ENCODE results near the gene AP2M1. TPM values are rescaled to one million over a fixed set of nuclear protein-coding genes. Genes with fewer than 3 reads are reported as not detected.
A peak's percentile ranks its signal among the peaks of the same experiment; 100 is the strongest.

The AP2M1 gene
- total RNA-seq, 4 donors from 2014 or later, result 258 to 397 (median 298) TPM

DNA sequence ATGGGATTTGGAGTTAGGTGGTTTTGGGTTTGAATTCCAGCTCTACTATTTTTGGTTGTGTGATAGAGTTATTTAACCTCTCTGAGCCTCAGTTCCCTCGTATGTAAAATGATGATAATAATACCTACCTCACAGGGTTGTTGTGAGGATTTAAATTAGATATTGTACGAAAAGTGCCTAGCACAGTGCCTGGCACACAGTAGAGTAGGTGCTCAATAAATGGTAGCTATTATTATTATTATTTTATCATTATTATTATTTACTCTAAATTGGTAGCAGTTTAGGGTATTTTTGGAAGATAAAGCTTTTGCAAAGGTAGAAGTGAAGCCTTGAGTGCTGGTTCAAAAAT, 1.3 kb upstream of the AP2M1 start:
- TF ChIP-seq EP300 (IDR thresholded peaks at IDR 0.05), result no peak
- TF ChIP-seq POLR2A (IDR thresholded peaks at IDR 0.05; ENCODE audit: low read depth), result no peak
- TF ChIP-seq, protein P1, sequence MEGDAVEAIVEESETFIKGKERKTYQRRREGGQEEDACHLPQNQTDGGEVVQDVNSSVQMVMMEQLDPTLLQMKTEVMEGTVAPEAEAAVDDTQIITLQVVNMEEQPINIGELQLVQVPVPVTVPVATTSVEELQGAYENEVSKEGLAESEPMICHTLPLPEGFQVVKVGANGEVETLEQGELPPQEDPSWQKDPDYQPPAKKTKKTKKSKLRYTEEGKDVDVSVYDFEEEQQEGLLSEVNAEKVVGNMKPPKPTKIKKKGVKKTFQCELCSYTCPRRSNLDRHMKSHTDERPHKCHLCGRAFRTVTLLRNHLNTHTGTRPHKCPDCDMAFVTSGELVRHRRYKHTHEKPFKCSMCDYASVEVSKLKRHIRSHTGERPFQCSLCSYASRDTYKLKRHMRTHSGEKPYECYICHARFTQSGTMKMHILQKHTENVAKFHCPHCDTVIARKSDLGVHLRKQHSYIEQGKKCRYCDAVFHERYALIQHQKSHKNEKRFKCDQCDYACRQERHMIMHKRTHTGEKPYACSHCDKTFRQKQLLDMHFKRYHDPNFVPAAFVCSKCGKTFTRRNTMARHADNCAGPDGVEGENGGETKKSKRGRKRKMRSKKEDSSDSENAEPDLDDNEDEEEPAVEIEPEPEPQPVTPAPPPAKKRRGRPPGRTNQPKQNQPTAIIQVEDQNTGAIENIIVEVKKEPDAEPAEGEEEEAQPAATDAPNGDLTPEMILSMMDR (IDR thresholded peaks at IDR 0.05), result no peak
- no peak for TF ChIP-seq POLR2AphosphoS5 (IDR thresholded peaks at IDR 0.05)
- no peak for DNase-seq (ENCODE audit: extremely low spot score)
- WGBS, result 94% methylated on average over 2 of the region's 2 CpGs
- Histone ChIP-seq H3K27me3 (no peaks in the 10 kb centered on the region), H3K36me3 (peaks cover 40 to 61% (median 55%) of the 10 kb centered on the region in 4 donors), H3K4me3 (no peak overlapping the region), H3K27ac (replicated peaks in 1 of 4) (peak overlapping the region; percentile 62 to 97 (median 82)), H3K4me1 (peaks cover 33 to 62% (median 56%) of the 10 kb centered on the region in 4 donors), H3K9me3 (no peaks in the 10 kb centered on the region)
- intact Hi-C loops (cut with DNase I), result no loop called here

GRCh38 chr3:184174284-184174645, 390 bp upstream of the AP2M1 start:
- intact Hi-C loops (cut with DNase I), result loop anchor here (2.0 kb wide), 1 partner anchor 39 kb away; the partner anchor contains the start of gene EIF2B5
- TF ChIP-seq, protein P1 (IDR thresholded peaks at IDR 0.05), result no peak
- TF ChIP-seq EP300 (IDR thresholded peaks at IDR 0.05) (no peak), POLR2AphosphoS5 (IDR thresholded peaks at IDR 0.05) (no peak), POLR2A (IDR thresholded peaks at IDR 0.05; ENCODE audit: low read depth) (no peak)
- peaks cover 47 to 61% (median 55%) of the 10 kb centered on the region in 4 donors for H3K36me3 ChIP-seq
- H3K4me3 ChIP-seq, result peak overlapping the region in 2 of 4 donors; percentile 99
- H3K27ac ChIP-seq (replicated peaks in 1 of 4), result peak overlapping the region; percentile 62 to 97 (median 82)
- WGBS, result 14% methylated on average over 4 of the region's 4 CpGs
- H3K4me1 ChIP-seq, result peaks cover 33 to 57% (median 54%) of the 10 kb centered on the region in 4 donors
- H3K27me3 ChIP-seq, result no peaks in the 10 kb centered on the region
- no peak for DNase-seq (ENCODE audit: extremely low spot score)
- no peaks in the 10 kb centered on the region for H3K9me3 ChIP-seq

DNA sequence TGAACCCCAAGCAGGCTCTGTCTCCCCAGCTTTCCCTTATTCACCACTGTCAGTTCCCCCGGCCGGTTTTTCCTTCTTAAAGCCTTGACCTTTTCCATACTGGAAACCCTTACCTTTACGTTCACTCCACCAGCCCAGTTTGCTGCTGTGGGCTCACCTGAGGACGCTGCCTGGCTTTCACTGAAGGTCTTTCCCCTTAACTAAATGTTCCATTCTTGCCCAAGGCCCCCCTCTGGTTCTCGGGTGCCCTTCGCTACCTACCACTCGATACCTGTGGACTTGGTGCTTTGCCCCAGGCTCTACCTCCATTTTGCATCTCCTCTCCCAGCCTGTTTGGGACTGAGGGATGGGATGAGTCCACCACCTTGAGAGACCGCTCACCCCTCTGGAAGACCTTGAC, 851 bp downstream of the AP2M1 start:
- peaks cover 47 to 61% (median 55%) of the 10 kb centered on the region in 4 donors for H3K36me3 ChIP-seq
- intact Hi-C loops (cut with DNase I), result loop anchor here (2.0 kb wide), 1 partner anchor 41 kb away; the partner anchor contains the start of gene EIF2B5
- peak overlapping the region; percentile 85 to 100 (median 99) for H3K4me3 ChIP-seq
- TF ChIP-seq POLR2AphosphoS5 (IDR thresholded peaks at IDR 0.05) (no peak), POLR2A (IDR thresholded peaks at IDR 0.05; ENCODE audit: low read depth) (no peak), EP300 (IDR thresholded peaks at IDR 0.05) (no peak)
- TF ChIP-seq, protein P1 (IDR thresholded peaks at IDR 0.05), result no peak
- no peaks in the 10 kb centered on the region for H3K9me3 ChIP-seq
- peak overlapping the region; percentile 90 to 97 (median 96) for H3K27ac ChIP-seq (replicated peaks in 1 of 4)
- no peaks in the 10 kb centered on the region for H3K27me3 ChIP-seq
- DNase-seq (ENCODE audit: extremely low spot score), result no peak
- 27% methylated on average over 8 of the region's 8 CpGs for WGBS
- H3K4me1 ChIP-seq, result peaks cover 33 to 61% (median 53%) of the 10 kb centered on the region in 4 donors

GRCh38 chr3:184175981-184176376, 1.3 kb downstream of the AP2M1 start:
- no peak for DNase-seq (ENCODE audit: extremely low spot score)
- peaks cover 47 to 61% (median 55%) of the 10 kb centered on the region in 4 donors for H3K36me3 ChIP-seq
- TF ChIP-seq, protein P1 (IDR thresholded peaks at IDR 0.05), result no peak
- TF ChIP-seq POLR2AphosphoS5 (IDR thresholded peaks at IDR 0.05) (no peak), EP300 (IDR thresholded peaks at IDR 0.05) (no peak), POLR2A (IDR thresholded peaks at IDR 0.05; ENCODE audit: low read depth) (no peak)
- no peaks in the 10 kb centered on the region for H3K9me3 ChIP-seq
- intact Hi-C loops (cut with DNase I), result loop anchor here (2.0 kb wide), 1 partner anchor 41 kb away; the partner anchor contains the start of gene EIF2B5
- peaks cover 33 to 61% (median 51%) of the 10 kb centered on the region in 4 donors for H3K4me1 ChIP-seq
- no peaks in the 10 kb centered on the region for H3K27me3 ChIP-seq
- WGBS, result 23% methylated on average over 3 of the region's 3 CpGs
- H3K4me3 ChIP-seq, result peak overlapping the region; percentile 85 to 100 (median 99)
- H3K27ac ChIP-seq (replicated peaks in 1 of 4), result peak overlapping the region; percentile 90 to 97 (median 96)

Data from esophagus muscularis mucosa (tissue), 4 donors.